A549 (cell line): ENCODE results near the gene NEK1. TPM values are rescaled to one million over a fixed set of nuclear protein-coding genes. Genes with fewer than 3 reads are reported as not detected.

Source experiments
- ATAC-seq, 2 experiments: fragments of 200-7000 bp in 1 of 2; fragments of >200 bp in 1 of 2; cut with Nextera tagmentation in 1 of 2; cut with Tn5 transposase in 1 of 2; 3 replicates each; pipeline versions ENCODE4 v1.8.0 to v1.9.1; 2018 to 2020; ENCODE audit warnings: mild to moderate bottlenecking in 1 of 2, moderate library complexity in 1 of 2
- CTCF ChIA-PET: fragments of 300-600 bp; sonication (Branson Sonifier 250); formaldehyde crosslinking; extraction: SDS; loops from one replicate; lab custom pipeline; 2021; ENCODE audit warnings: antibody characterized with exemption, inconsistent platforms; lab: Yijun Ruan, JAX
- POLR2A ChIA-PET: fragments of 350-600 bp; formaldehyde crosslinking; extraction: SDS; loops from one replicate; lab custom pipeline; 2021; ENCODE audit warnings: antibody characterized with exemption, inconsistent platforms; lab: Yijun Ruan, JAX
- DNase-seq, 2 experiments: peaks; one replicate each; pipeline versions ENCODE4 v3.0.0 to v3.0.0-alpha.2; 2011 to 2016; ENCODE audit warnings: low read depth in 1 of 2, low spot score in 1 of 2
- FAIRE-seq: peaks from 2 replicates; lab custom pipeline; 2011; peaks lifted over from hg19 to GRCh38; lab: Jason Lieb, UNC
- H3K27ac ChIP-seq, 2 experiments: fragments of >200 bp; sonication (Bioruptor Twin); formaldehyde crosslinking; 3 replicates each; pipeline ENCODE4 v1.5.1; 2016 to 2017
- H3K4me1 ChIP-seq: fragments of >200 bp; sonication (Bioruptor Twin); formaldehyde crosslinking; 3 replicates; pipeline ENCODE4 v1.6.1; 2016
- H3K4me2 ChIP-seq: fragments of >200 bp; sonication (Bioruptor Twin); formaldehyde crosslinking; 3 replicates; pipeline ENCODE4 v1.6.1; 2016
- H3K4me3 ChIP-seq: fragments of >200 bp; sonication (Bioruptor Twin); formaldehyde crosslinking; 3 replicates; pipeline ENCODE4 v1.5.1; 2016
- H3K9me3 ChIP-seq: fragments of >200 bp; sonication (Bioruptor Twin); formaldehyde crosslinking; 3 replicates; pipeline ENCODE4 v1.6.1; 2016
- CBX2 ChIP-seq: fragments of 200-600 bp; sonication (generic); IDR thresholded peaks from 2 replicates; pipeline ENCODE4 v1.6.1; 2016; ENCODE audit warnings: low read depth, mild to moderate bottlenecking, borderline replicate concordance
- CBX8 ChIP-seq: fragments of 200-600 bp; sonication (generic); IDR thresholded peaks from 2 replicates; pipeline ENCODE4 v1.6.1; 2016
- CHD2 ChIP-seq: fragments of 150-350 bp; IDR thresholded peaks from 2 replicates; pipeline ENCODE4 v1.6.1; 2014; ENCODE audit warnings: low read length; ENCODE audit not compliant: partially characterized antibody
- EHF ChIP-seq: fragments of 250-450 bp; sonication (Bioruptor Pico); IDR thresholded peaks from 2 replicates; pipeline ENCODE4 v1.5.0; 2020; ENCODE audit warnings: mild to moderate bottlenecking
- FOXS1 ChIP-seq: fragments of 250-450 bp; sonication (Bioruptor Pico); IDR thresholded peaks from 2 replicates; pipeline ENCODE4 v1.5.0; 2020; ENCODE audit warnings: mild to moderate bottlenecking, moderate library complexity
- GATA3 ChIP-seq: IDR thresholded peaks from 2 replicates; pipeline ENCODE4 v1.6.1; 2012; ENCODE audit warnings: borderline replicate concordance
- HDAC2 ChIP-seq: fragments of 200-600 bp; sonication (generic); IDR thresholded peaks from 2 replicates; pipeline ENCODE4 v1.6.1; 2016
- HES2 ChIP-seq: fragments of >200 bp; sonication (Bioruptor Twin); formaldehyde crosslinking; IDR thresholded peaks from 2 replicates; pipeline ENCODE4 v1.6.1; 2016
- HEYL ChIP-seq: fragments of 250-450 bp; sonication (Bioruptor Pico); IDR thresholded peaks from 2 replicates; pipeline ENCODE4 v1.8.0; 2021; ENCODE audit warnings: mild to moderate bottlenecking, moderate library complexity
- HOXB5 ChIP-seq: fragments of 250-450 bp; sonication (Bioruptor Pico); IDR thresholded peaks from 2 replicates; pipeline ENCODE4 v1.5.0; 2020; ENCODE audit warnings: mild to moderate bottlenecking, moderate library complexity
- JUN ChIP-seq, 2 experiments: fragments of >200 bp; sonication (Bioruptor Twin); formaldehyde crosslinking; IDR thresholded peaks; 2 replicates in 1 of 2; 3 replicates in 1 of 2; pipeline ENCODE4 v1.6.1; 2016 to 2017
- JUNB ChIP-seq: fragments of >200 bp; sonication (Bioruptor Twin); formaldehyde crosslinking; IDR thresholded peaks from 2 replicates; pipeline ENCODE4 v1.6.1; 2016
- KDM5A ChIP-seq: fragments of 200-600 bp; sonication (generic); IDR thresholded peaks from 2 replicates; pipeline ENCODE4 v1.6.1; 2016; ENCODE audit warnings: antibody characterized with exemption, mild to moderate bottlenecking
- MYC ChIP-seq: IDR thresholded peaks from 2 replicates; pipeline ENCODE4 v1.6.1; 2012; ENCODE audit warnings: mild to moderate bottlenecking, inconsistent platforms, low read length, improper control_type of control experiment, borderline replicate concordance
- NPAS2 ChIP-seq: fragments of 250-450 bp; sonication (Bioruptor Pico); IDR thresholded peaks from 2 replicates; pipeline ENCODE4 v1.8.0; 2022; ENCODE audit warnings: mild to moderate bottlenecking, moderate library complexity, borderline replicate concordance
- NR3C1 ChIP-seq: fragments of >200 bp; sonication (Bioruptor Twin); formaldehyde crosslinking; IDR thresholded peaks from 3 replicates; pipeline ENCODE4 v1.6.1; 2017
- PHF8 ChIP-seq: fragments of 200-600 bp; sonication (generic); IDR thresholded peaks from 2 replicates; pipeline ENCODE4 v1.6.1; 2016; ENCODE audit warnings: low read depth, mild to moderate bottlenecking, antibody characterized with exemption, moderate library complexity, borderline replicate concordance
- POLR2A ChIP-seq: IDR thresholded peaks from 2 replicates; pipeline ENCODE4 v1.6.1; 2012; ENCODE audit warnings: mild to moderate bottlenecking, low read length
- RAD21 ChIP-seq, 2 experiments: fragments of >200 bp in 1 of 2; sonication (Bioruptor Twin) in 1 of 2; formaldehyde crosslinking in 1 of 2; IDR thresholded peaks in 1 of 2; conservative IDR thresholded peaks in 1 of 2; 2 replicates in 1 of 2; 3 replicates in 1 of 2; pipeline ENCODE4 v1.6.1; 2012 to 2018; ENCODE audit warnings: inconsistent platforms in 1 of 2
- RFX5 ChIP-seq: fragments of 450-650 bp; IDR thresholded peaks from 2 replicates; pipeline ENCODE4 v1.7.1; 2014; ENCODE audit warnings: antibody characterized with exemption, mild to moderate bottlenecking, moderate library complexity
- SREBF2 ChIP-seq: fragments of 450-650 bp; IDR thresholded peaks from 2 replicates; pipeline ENCODE4 v1.6.1; 2014; ENCODE audit warnings: mild to moderate bottlenecking, moderate library complexity
- TP53 ChIP-seq: fragments of 250-450 bp; sonication (Bioruptor Pico); IDR thresholded peaks from 2 replicates; pipeline ENCODE4 v1.5.0; 2021; ENCODE audit warnings: mild to moderate bottlenecking, moderate library complexity
- ZC3H11A ChIP-seq: fragments of 450-650 bp; IDR thresholded peaks from 2 replicates; pipeline ENCODE4 v1.6.1; 2014; ENCODE audit warnings: antibody characterized with exemption, mild to moderate bottlenecking
- ZFP36 ChIP-seq: fragments of 450-650 bp; IDR thresholded peaks from 2 replicates; pipeline ENCODE4 v1.6.1; 2014; ENCODE audit warnings: borderline replicate concordance; ENCODE audit not compliant: partially characterized antibody
- ZNF302 ChIP-seq: fragments of 250-450 bp; sonication (Bioruptor Pico); IDR thresholded peaks from 2 replicates; pipeline ENCODE4 v1.9.0; 2021; ENCODE audit warnings: inconsistent platforms, mild to moderate bottlenecking, moderate library complexity
- WGBS: methylation state at CpG from one replicate; pipeline ENCODE4 v1.1.6; 2017; ENCODE audit errors: missing lambda C conversion rate; 5-methylcytosine and 5-hydroxymethylcytosine counted together
- polyA minus RNA-seq: library from RNA; depleted of rRNA, polyadenylated mRNA; stranded (reverse); fragments of >200 nt; gene quantifications from 2 replicates; pipeline ENCODE4 v1.2.3, GENCODE V29; 2011; rRNA and poly(A)+ RNA removed
- polyA plus RNA-seq, 4 experiments: library from polyadenylated mRNA; depleted of rRNA in 3 of 4; stranded (reverse); fragments of >200 nt; fragmentation: RNase III in 1 of 4; extraction: RNeasy Plus Mini Kit Qiagen cat#74134 plus additional on column Dnase treatment in 1 of 4; gene quantifications; 2 replicates in 3 of 4; 3 replicates in 1 of 4; pipeline ENCODE4 v1.2.3, GENCODE V29; 2011 to 2017
- TF ChIP-seq, protein P1 (sequence below): IDR thresholded peaks from 2 replicates; pipeline ENCODE4 v1.6.1; 2012
- TF ChIP-seq, protein P2 (sequence below): fragments of >200 bp; sonication (Bioruptor Twin); formaldehyde crosslinking; IDR thresholded peaks from 3 replicates; pipeline ENCODE4 v1.6.1; 2016
- TF ChIP-seq, protein P3 (sequence below): fragments of 450-650 bp; IDR thresholded peaks from 2 replicates; pipeline ENCODE4 v1.6.1; 2014; ENCODE audit warnings: antibody characterized with exemption
- TF ChIP-seq, protein P4 (sequence below): fragments of 150-350 bp; IDR thresholded peaks from 2 replicates; pipeline ENCODE4 v1.6.1; 2014; ENCODE audit warnings: low read depth, mild to moderate bottlenecking, low read length
- TF ChIP-seq, protein P5 (sequence below): IDR thresholded peaks from 2 replicates; pipeline ENCODE4 v1.6.1; 2012; ENCODE audit warnings: low read depth, borderline replicate concordance

The NEK1 gene
- polyA plus RNA-seq (2011; rRNA removed) (4.0 and 5.8 TPM in 2 replicates), polyA plus RNA-seq (2017; fragmentation: RNase III; extraction: RNeasy Plus Mini Kit Qiagen cat#74134 plus additional on column Dnase treatment) (3.2 to 3.6 TPM (median 3.2 TPM) in 3 replicates), polyA minus RNA-seq (4.7 and 6.4 TPM in 2 replicates)
- polyA plus RNA-seq (2012; cell fraction: cytosol; rRNA removed), result 0.69 and 0.73 TPM in 2 replicates
- polyA plus RNA-seq (2012; cell fraction: nucleus; rRNA removed), result 1.1 and 1.4 TPM in 2 replicates

GRCh38 chr4:169611991-169612870, at the start of gene NEK1:
NEK1 (minus strand) TSS chr4:169612583; CDS start chr4:169602630, 9,953 bp downstream.
- no peak for TF ChIP-seq GATA3
- TF ChIP-seq RFX5, result no peak
- TF ChIP-seq, protein P1, sequence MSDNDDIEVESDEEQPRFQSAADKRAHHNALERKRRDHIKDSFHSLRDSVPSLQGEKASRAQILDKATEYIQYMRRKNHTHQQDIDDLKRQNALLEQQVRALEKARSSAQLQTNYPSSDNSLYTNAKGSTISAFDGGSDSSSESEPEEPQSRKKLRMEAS, result peak; percentile 49; the same call in 1 of the 2 replicates
- TF ChIP-seq, protein P2, sequence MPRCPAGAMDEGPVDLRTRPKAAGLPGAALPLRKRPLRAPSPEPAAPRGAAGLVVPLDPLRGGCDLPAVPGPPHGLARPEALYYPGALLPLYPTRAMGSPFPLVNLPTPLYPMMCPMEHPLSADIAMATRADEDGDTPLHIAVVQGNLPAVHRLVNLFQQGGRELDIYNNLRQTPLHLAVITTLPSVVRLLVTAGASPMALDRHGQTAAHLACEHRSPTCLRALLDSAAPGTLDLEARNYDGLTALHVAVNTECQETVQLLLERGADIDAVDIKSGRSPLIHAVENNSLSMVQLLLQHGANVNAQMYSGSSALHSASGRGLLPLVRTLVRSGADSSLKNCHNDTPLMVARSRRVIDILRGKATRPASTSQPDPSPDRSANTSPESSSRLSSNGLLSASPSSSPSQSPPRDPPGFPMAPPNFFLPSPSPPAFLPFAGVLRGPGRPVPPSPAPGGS, result 0 out of 3 replicates have a peak, but pooled peaks have one; percentile 53
- peak; percentile 37 to 60; a peak in 2 of 5 replicates for TF ChIP-seq JUN (IDR thresholded peaks at IDR 0.05)
- TF ChIP-seq TP53 (CRISPR knock-in tag), result no peak
- peak; percentile 83 for TF ChIP-seq PHF8
- no peak for TF ChIP-seq EHF (CRISPR knock-in tag)
- TF ChIP-seq ZC3H11A, result no peak
- TF ChIP-seq POLR2A, result peak; percentile 93
- no peak for TF ChIP-seq SREBF2
- no peak for TF ChIP-seq HES2
- 0 out of 2 replicates have a peak, but pooled peaks have one; percentile 39 for TF ChIP-seq MYC
- no peak for TF ChIP-seq FOXS1 (CRISPR knock-in tag)
- no peak for TF ChIP-seq CBX2
- TF ChIP-seq ZFP36, result no peak
- no peak for TF ChIP-seq HOXB5 (CRISPR knock-in tag)
- TF ChIP-seq, protein P3, sequence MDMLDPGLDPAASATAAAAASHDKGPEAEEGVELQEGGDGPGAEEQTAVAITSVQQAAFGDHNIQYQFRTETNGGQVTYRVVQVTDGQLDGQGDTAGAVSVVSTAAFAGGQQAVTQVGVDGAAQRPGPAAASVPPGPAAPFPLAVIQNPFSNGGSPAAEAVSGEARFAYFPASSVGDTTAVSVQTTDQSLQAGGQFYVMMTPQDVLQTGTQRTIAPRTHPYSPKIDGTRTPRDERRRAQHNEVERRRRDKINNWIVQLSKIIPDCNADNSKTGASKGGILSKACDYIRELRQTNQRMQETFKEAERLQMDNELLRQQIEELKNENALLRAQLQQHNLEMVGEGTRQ, result no peak
- no peak for TF ChIP-seq CHD2
- TF ChIP-seq NPAS2 (CRISPR knock-in tag), result no peak
- DNase-seq (peak; percentile 74 to 89), ATAC-seq (peak; percentile 98), FAIRE-seq (no peak)
- under 1% methylated on average over 17 of the region's 61 CpGs for WGBS
- CTCF ChIA-PET, result interaction anchor here (0.6 to 2.6 kb wide), 16 partner anchors 10 to 451 kb away, joined by 3 to 17 read pairs (median 4); no protein-coding TSS in a partner anchor
- Histone ChIP-seq H3K4me1 (peaks cover 12% of the 10 kb centered on the region; the same call in 1 of the 3 replicates), H3K4me2 (peak within 1 kb of the TSS; percentile 86), H3K9me3 (no peaks in the 10 kb centered on the region), H3K27ac (peak within 1 kb of the TSS; percentile 84 to 97), H3K4me3 (peak within 1 kb of the TSS; percentile 78)
- POLR2A ChIA-PET, result interaction anchor here (0.5 to 1.8 kb wide), 4 partner anchors 10 to 414 kb away, joined by 3 to 9 read pairs (median 7); partner anchors contain the start of gene MFAP3L

GRCh38 chr4:169661761-169662160, 49.4 kb upstream of the NEK1 start:
- DNase-seq (no peak), ATAC-seq (no peak), FAIRE-seq (no peak)
- POLR2A ChIA-PET, result no interaction called here
- H3K9me3 ChIP-seq, result no peaks in the 10 kb centered on the region
- peaks cover 41% of the 10 kb centered on the region; the same call in 2 of the 3 replicates for H3K4me1 ChIP-seq
- peak overlapping the region; percentile 53; the same call in 1 of the 3 replicates for H3K4me3 ChIP-seq
- H3K4me2 ChIP-seq, result peak overlapping the region; percentile 76; the same call in 2 of the 3 replicates
- CTCF ChIA-PET, result no interaction called here
- H3K27ac ChIP-seq, result no peak overlapping the region
- 88% methylated on average over 1 of the region's 1 CpG for WGBS
- TF ChIP-seq, protein P4, sequence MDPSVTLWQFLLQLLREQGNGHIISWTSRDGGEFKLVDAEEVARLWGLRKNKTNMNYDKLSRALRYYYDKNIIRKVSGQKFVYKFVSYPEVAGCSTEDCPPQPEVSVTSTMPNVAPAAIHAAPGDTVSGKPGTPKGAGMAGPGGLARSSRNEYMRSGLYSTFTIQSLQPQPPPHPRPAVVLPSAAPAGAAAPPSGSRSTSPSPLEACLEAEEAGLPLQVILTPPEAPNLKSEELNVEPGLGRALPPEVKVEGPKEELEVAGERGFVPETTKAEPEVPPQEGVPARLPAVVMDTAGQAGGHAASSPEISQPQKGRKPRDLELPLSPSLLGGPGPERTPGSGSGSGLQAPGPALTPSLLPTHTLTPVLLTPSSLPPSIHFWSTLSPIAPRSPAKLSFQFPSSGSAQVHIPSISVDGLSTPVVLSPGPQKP, result no peak
- no peak for TF ChIP-seq RAD21 (conservative IDR thresholded peaks at IDR 0.05 in 1 of 2, IDR thresholded peaks at IDR 0.05 in 1 of 2)
- TF ChIP-seq HOXB5 (CRISPR knock-in tag), result no peak
- TF ChIP-seq CHD2, result no peak
- no peak for TF ChIP-seq NR3C1
- no peak for TF ChIP-seq TP53 (CRISPR knock-in tag)
- TF ChIP-seq ZC3H11A, result no peak
- no peak for TF ChIP-seq ZNF302 (CRISPR knock-in tag)
- TF ChIP-seq RFX5, result no peak
- no peak for TF ChIP-seq KDM5A
- TF ChIP-seq PHF8, result no peak
- TF ChIP-seq NPAS2 (CRISPR knock-in tag), result no peak
- no peak for TF ChIP-seq HDAC2
- TF ChIP-seq JUNB, result no peak
- TF ChIP-seq, protein P5, sequence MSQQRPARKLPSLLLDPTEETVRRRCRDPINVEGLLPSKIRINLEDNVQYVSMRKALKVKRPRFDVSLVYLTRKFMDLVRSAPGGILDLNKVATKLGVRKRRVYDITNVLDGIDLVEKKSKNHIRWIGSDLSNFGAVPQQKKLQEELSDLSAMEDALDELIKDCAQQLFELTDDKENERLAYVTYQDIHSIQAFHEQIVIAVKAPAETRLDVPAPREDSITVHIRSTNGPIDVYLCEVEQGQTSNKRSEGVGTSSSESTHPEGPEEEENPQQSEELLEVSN, result no peak
- TF ChIP-seq, protein P2, result no peak
- no peak for TF ChIP-seq CBX8
- no peak for TF ChIP-seq HEYL (CRISPR knock-in tag)
